ENCODE data around the gene DHRS1.

DNA sequence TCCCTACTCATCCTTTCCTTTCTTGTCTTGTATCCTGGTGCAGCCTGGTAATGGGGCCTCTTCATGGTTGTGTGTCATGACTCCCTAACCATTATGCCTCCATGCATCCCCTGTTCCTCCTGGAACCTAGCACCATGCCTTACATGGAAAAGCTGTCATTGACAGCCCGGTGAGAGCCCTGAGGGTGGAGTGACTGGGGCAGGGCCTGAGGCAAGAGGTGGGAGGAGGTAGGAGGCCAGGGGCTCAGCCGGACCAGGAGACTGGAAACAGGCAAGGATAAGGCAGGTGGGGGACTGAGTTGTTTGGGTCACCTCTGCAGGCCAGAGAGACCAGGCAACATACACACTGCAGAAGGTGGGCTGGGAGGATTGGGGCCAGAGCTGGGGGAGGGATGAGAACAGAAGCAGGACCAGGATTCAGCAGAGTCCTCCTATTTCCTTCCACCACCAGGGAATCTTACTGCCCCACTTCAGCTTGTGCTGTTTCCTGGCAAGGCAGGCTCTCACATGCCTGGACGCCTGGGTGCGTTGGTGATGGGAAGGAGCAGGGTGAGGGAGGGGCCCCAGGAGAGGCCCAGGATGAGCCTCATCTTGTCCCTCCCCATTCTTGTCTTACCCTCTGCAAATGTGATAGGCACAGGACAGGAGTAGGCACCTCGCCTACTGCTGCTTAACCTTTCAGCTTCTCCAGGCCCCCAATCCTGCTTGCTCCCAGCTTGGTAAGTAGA, 10.1 kb upstream of the DHRS1 start, which contains the start of gene LTB4R2:
- TF ChIP-seq ZNF239 (tag by site-specific recombination; IDR thresholded peaks at IDR 0.05), result no peak
- no peak for TF ChIP-seq ZNF473 (tag by site-specific recombination; IDR thresholded peaks at IDR 0.05)
- no peak for TF ChIP-seq YY1 (tag by site-specific recombination; IDR thresholded peaks at IDR 0.05)
- no peak for TF ChIP-seq RBAK (tag by site-specific recombination; IDR thresholded peaks at IDR 0.05)
- TF ChIP-seq HOXC10 (CRISPR knock-in tag; IDR thresholded peaks at IDR 0.05), result no peak
- TF ChIP-seq, protein P1, sequence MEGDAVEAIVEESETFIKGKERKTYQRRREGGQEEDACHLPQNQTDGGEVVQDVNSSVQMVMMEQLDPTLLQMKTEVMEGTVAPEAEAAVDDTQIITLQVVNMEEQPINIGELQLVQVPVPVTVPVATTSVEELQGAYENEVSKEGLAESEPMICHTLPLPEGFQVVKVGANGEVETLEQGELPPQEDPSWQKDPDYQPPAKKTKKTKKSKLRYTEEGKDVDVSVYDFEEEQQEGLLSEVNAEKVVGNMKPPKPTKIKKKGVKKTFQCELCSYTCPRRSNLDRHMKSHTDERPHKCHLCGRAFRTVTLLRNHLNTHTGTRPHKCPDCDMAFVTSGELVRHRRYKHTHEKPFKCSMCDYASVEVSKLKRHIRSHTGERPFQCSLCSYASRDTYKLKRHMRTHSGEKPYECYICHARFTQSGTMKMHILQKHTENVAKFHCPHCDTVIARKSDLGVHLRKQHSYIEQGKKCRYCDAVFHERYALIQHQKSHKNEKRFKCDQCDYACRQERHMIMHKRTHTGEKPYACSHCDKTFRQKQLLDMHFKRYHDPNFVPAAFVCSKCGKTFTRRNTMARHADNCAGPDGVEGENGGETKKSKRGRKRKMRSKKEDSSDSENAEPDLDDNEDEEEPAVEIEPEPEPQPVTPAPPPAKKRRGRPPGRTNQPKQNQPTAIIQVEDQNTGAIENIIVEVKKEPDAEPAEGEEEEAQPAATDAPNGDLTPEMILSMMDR (tag by site-specific recombination; IDR thresholded peaks at IDR 0.05), result no peak
- TF ChIP-seq BCL11A (tag by site-specific recombination; IDR thresholded peaks at IDR 0.05; ENCODE audit: low read depth), result no peak
- no peak for TF ChIP-seq ZNF610 (tag by site-specific recombination; IDR thresholded peaks at IDR 0.05; ENCODE audit: borderline replicate concordance)
- TF ChIP-seq REPIN1 (tag by site-specific recombination; IDR thresholded peaks at IDR 0.05; ENCODE audit: low read depth), result no peak
- TF ChIP-seq ZNF302 (tag by site-specific recombination; IDR thresholded peaks at IDR 0.05; ENCODE audit: low read depth), result no peak

Measured in HEK293 (cell line).